HL-60 (cell line): Measurements from ENCODE around the gene TMEM72.

Experiments used
- CTCF ChIP-seq: IDR thresholded peaks from one replicate; pipeline ENCODE4 v1.5.1; 2011; ENCODE audit warnings: low read length, control low read depth, inconsistent platforms; ENCODE audit not compliant: insufficient read depth
- GABPA ChIP-seq: IDR thresholded peaks from 2 replicates; pipeline ENCODE4 v1.6.1; 2012; ENCODE audit warnings: low read depth
- POLR2AphosphoS5 ChIP-seq: IDR thresholded peaks from 2 replicates; pipeline ENCODE4 v1.6.1; 2012; ENCODE audit warnings: low read depth
- REST ChIP-seq: IDR thresholded peaks from 2 replicates; pipeline ENCODE4 v1.6.1; 2012; ENCODE audit warnings: low read depth; ENCODE audit not compliant: insufficient replicate concordance
- SPI1 ChIP-seq: IDR thresholded peaks from 2 replicates; pipeline ENCODE4 v1.6.1; 2012; ENCODE audit warnings: low read depth, mild to moderate bottlenecking, borderline replicate concordance

GRCh38 chr10:44971935-44972757 lies 61.0 kb downstream of the TMEM72 start:
- TF ChIP-seq REST: no peak
- no peak for TF ChIP-seq CTCF
- no peak for TF ChIP-seq POLR2AphosphoS5
- TF ChIP-seq GABPA: no peak
- no peak for TF ChIP-seq SPI1
